Tibial artery (tissue), 4 donors: ENCODE results near the gene SSBP2.

Experiments
- DNase-seq, 2 donors: peaks; one replicate each; pipeline ENCODE4 v3.0.0-alpha.2; 2019
- H3K27ac ChIP-seq, 2 donors: fragments of 200-600 bp; sonication (generic) in 1 of 2; 1 replicate in 1 of 2; 2 replicates in 1 of 2; pipeline ENCODE4 v1.5.1; 2018 to 2019; ENCODE audit warnings: mild to moderate bottlenecking in 1 of 2
- H3K27me3 ChIP-seq, 2 donors: fragments of 200-600 bp; sonication (generic) in 1 of 2; one replicate each; pipeline versions ENCODE4 v1.5.1 to v1.6.0; 2016 to 2019
- H3K36me3 ChIP-seq, 3 donors: fragments of 200-600 bp; sonication (generic) in 2 of 3; one replicate each; pipeline ENCODE4 v1.5.1; 2016 to 2019; ENCODE audit warnings: mild to moderate bottlenecking in 2 of 3
- H3K4me1 ChIP-seq, 4 donors: fragments of 200-600 bp; sonication (generic) in 2 of 4; 1 replicate in 3 of 4; 2 replicates in 1 of 4; pipeline ENCODE4 v1.5.1; 2016 to 2019
- H3K4me3 ChIP-seq, 2 donors: fragments of 200-600 bp; sonication (generic) in 1 of 2; 1 replicate in 1 of 2; 2 replicates in 1 of 2; pipeline ENCODE4 v1.5.1; 2018 to 2019; ENCODE audit warnings: mild to moderate bottlenecking in 2 of 2
- H3K9me3 ChIP-seq, 3 donors: fragments of 200-600 bp; sonication (generic) in 1 of 3; one replicate each; pipeline ENCODE4 v1.5.1; 2016 to 2019
- CTCF ChIP-seq, 2 experiments: fragments of 200-600 bp in 1 of 2; fragments of 450-650 bp in 1 of 2; IDR thresholded peaks; one replicate each; pipeline ENCODE4 v1.5.1; 2017 to 2019; ENCODE audit warnings: antibody characterized with exemption in 2 of 2, mild to moderate bottlenecking in 1 of 2, moderate library complexity in 1 of 2
- intact Hi-C: fragments of 100-400 bp; cut with DNase I; formaldehyde crosslinking; loops from one replicate; pipeline ENCODE4 v1.15.0; 2023; ENCODE audit warnings: low total_unique reads

Gene SSBP2

GRCh38 chr5:81609810-81610375 lies 141.0 kb downstream of the SSBP2 start:
- no peaks in the 10 kb centered on the region for H3K4me1 ChIP-seq
- no peaks in the 10 kb centered on the region for H3K27me3 ChIP-seq
- no peak overlapping the region for H3K27ac ChIP-seq
- H3K4me3 ChIP-seq, result no peak overlapping the region
- no peak for DNase-seq
- H3K36me3 ChIP-seq, result peaks cover 10 to 22% (median 12%) of the 10 kb centered on the region in 3 donors
- TF ChIP-seq CTCF (IDR thresholded peaks at IDR 0.05), result no peak
- no peaks in the 10 kb centered on the region for H3K9me3 ChIP-seq
- intact Hi-C loops, result no loop called here

DNA sequence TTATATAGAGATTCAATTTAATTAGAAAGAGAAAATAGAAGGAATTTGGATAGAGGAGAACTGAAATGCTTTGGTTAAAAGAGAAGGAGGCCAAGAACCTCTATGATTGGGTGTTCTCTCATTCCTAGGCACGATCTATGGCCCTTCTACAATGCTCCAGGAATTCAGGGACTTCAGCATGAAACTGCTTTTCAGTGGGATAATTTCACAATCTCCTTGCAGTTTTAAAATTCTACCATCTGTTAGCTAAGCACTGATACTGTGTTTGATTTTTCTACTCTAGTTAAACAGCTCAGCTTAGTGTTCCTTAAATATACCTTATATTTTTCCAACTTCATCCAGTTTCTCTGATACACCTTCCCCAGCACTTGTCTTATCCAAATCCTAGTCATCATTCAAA lies 141.9 kb downstream of the SSBP2 start:
- Histone ChIP-seq H3K4me1 (peaks cover 0 to 5% (median 0%) of the 10 kb centered on the region in 4 donors), H3K27ac (no peak overlapping the region), H3K9me3 (no peaks in the 10 kb centered on the region), H3K27me3 (no peaks in the 10 kb centered on the region), H3K36me3 (peaks cover 10 to 21% (median 12%) of the 10 kb centered on the region in 3 donors), H3K4me3 (no peak overlapping the region)
- no peak for DNase-seq
- intact Hi-C loops, result no loop called here
- TF ChIP-seq CTCF (IDR thresholded peaks at IDR 0.05), result no peak

DNA sequence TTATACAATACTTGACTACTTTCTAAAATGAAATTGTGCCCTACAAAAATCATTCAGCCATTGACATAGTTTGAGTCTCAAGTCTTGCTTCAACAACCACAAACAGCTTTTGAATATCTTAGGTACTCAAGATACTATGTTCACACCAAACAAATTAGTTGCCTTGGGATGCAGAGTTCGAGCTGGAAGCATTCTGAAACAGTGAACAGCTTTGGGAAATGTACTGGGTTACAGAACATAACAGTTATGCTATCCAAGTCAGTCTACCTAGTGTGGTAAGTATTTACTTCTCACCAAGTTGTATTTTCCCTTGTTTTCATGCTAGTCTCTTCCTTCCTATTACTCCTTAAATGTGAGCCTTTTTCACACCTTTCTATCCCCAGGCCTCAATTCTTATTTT lies 143.2 kb downstream of the SSBP2 start:
- H3K27me3 ChIP-seq, result no peaks in the 10 kb centered on the region
- intact Hi-C loops, result no loop called here
- peaks cover 0 to 6% (median 0%) of the 10 kb centered on the region in 4 donors for H3K4me1 ChIP-seq
- H3K4me3 ChIP-seq, result no peak overlapping the region
- H3K27ac ChIP-seq, result no peak overlapping the region
- no peak for DNase-seq
- peaks cover 8 to 12% (median 10%) of the 10 kb centered on the region in 3 donors for H3K36me3 ChIP-seq
- TF ChIP-seq CTCF (IDR thresholded peaks at IDR 0.05), result no peak
- no peaks in the 10 kb centered on the region for H3K9me3 ChIP-seq

GRCh38 chr5:81606150-81606549 lies 144.7 kb downstream of the SSBP2 start:
- intact Hi-C loops, result no loop called here
- DNase-seq, result no peak
- Histone ChIP-seq H3K4me1 (peaks cover 0 to 6% (median 0%) of the 10 kb centered on the region in 4 donors), H3K4me3 (no peak overlapping the region), H3K36me3 (peaks cover 5 to 10% (median 8%) of the 10 kb centered on the region in 3 donors), H3K9me3 (no peaks in the 10 kb centered on the region), H3K27me3 (no peaks in the 10 kb centered on the region), H3K27ac (no peak overlapping the region)
- TF ChIP-seq CTCF (IDR thresholded peaks at IDR 0.05), result no peak

DNA sequence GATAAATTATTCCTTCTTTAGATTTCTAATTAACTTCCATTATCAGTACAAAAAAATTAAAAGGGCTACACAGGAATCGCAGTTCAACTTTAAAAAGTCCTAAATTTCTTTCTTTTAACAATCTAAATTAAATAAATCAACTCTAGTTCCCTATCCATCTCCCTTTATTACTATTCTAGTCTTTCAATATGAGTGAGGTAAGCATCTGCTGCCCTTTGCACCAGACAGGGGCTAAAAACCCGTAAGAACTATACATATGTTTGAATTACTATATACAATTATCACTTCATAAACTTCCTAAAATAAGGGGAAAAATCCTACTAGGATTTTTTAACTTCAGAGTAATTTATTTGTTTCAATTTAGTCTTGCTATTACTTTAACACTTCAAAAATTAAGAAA lies 145.6 kb downstream of the SSBP2 start:
- no peak for TF ChIP-seq CTCF (IDR thresholded peaks at IDR 0.05)
- no peak overlapping the region for H3K4me3 ChIP-seq
- intact Hi-C loops, result no loop called here

More for the DNA sequence above, 145.6 kb downstream of the SSBP2 start:
- H3K27me3 ChIP-seq, result no peaks in the 10 kb centered on the region
- H3K4me1 ChIP-seq, result peaks cover 0 to 6% (median 0%) of the 10 kb centered on the region in 4 donors
- H3K36me3 ChIP-seq, result peaks cover 5 to 10% (median 8%) of the 10 kb centered on the region in 3 donors
- no peaks in the 10 kb centered on the region for H3K9me3 ChIP-seq
- no peak for DNase-seq
- no peak overlapping the region for H3K27ac ChIP-seq
